ENCODE measurements around the gene AGBL4. TPM values are rescaled to one million over a fixed set of nuclear protein-coding genes. Genes with fewer than 3 reads are reported as not detected.

AGBL4 gene
- polyA plus RNA-seq, 1 donor (not counting 4 experiments of a cell fraction or from before 2014, with no cell fraction given): not detected

- Histone ChIP-seq H3K36me3 (ENCODE audit: control insufficient read depth in 2 of 2, extremely low read depth in 1 of 2, insufficient read depth in 2 of 2, low read length in 2 of 2) (no peaks in the 10 kb centered on the region), H4K20me1 (ENCODE audit: control insufficient read depth, extremely low read depth, insufficient read depth, low read length) (no peaks in the 10 kb centered on the region), H3K9me3 (ENCODE audit: control insufficient read depth, low read depth, low read length) (no peaks in the 10 kb centered on the region), H3K9ac (ENCODE audit: control insufficient read depth, extremely low read depth, insufficient read depth, low read length) (peak overlapping the region; percentile 6), H3K4me3 (ENCODE audit: control insufficient read depth in 2 of 3, extremely low read depth in 1 of 3, insufficient read depth in 2 of 3, low read depth in 1 of 3, low read length in 3 of 3) (peak overlapping the region in 1 of 3 experiments; percentile 40), H2AFZ (ENCODE audit: control insufficient read depth, low read length) (peak overlapping the region; percentile 59), H3K9me1 (ENCODE audit: control insufficient read depth, extremely low read depth, insufficient read depth, low read length) (no peaks in the 10 kb centered on the region), H3K27ac (ENCODE audit: control insufficient read depth, insufficient read depth, low read length) (no peak overlapping the region), H3K79me2 (ENCODE audit: control insufficient read depth, insufficient read depth, low read length) (no peaks in the 10 kb centered on the region), H3K27me3 (ENCODE audit: control insufficient read depth, extremely low read depth, insufficient read depth, low read length) (no peaks in the 10 kb centered on the region), H3K4me1 (ENCODE audit: control insufficient read depth, extremely low read depth, insufficient read depth, low read length) (peaks cover 17% of the 10 kb centered on the region), H3K4me2 (ENCODE audit: control insufficient read depth, extremely low read depth, insufficient read depth, low read depth, low read length) (peak overlapping the region; percentile 63)
- FAIRE-seq: peak; percentile 89
- TF ChIP-seq EZH2 (IDR thresholded peaks at IDR 0.05; ENCODE audit: low read length) (no peak), CTCF (optimal IDR thresholded peaks at IDR 0.05 in 1 of 3, IDR thresholded peaks at IDR 0.05 in 1 of 3, conservative IDR thresholded peaks at IDR 0.05 in 1 of 3; ENCODE audit: extremely low read depth in 1 of 3, insufficient read depth in 2 of 3, low read length in 3 of 3) (no peak)
- DNase-seq (ENCODE audit: low read depth, low spot score): peak; percentile 60
- dilution Hi-C loops (cut with MboI; ENCODE audit: extremely low pct_ligation_motif_present, low sequenced_read_pairs): no loop called here
These were observed 1330.0 kb downstream of the AGBL4 start for GRCh38 chr1:48693674-48694320.

- Histone ChIP-seq H3K9me1 (ENCODE audit: control insufficient read depth, extremely low read depth, insufficient read depth, low read length) (no peaks in the 10 kb centered on the region), H3K36me3 (ENCODE audit: control insufficient read depth in 2 of 2, extremely low read depth in 1 of 2, insufficient read depth in 2 of 2, low read length in 2 of 2) (no peaks in the 10 kb centered on the region), H3K79me2 (ENCODE audit: control insufficient read depth, insufficient read depth, low read length) (no peaks in the 10 kb centered on the region), H3K9me3 (ENCODE audit: control insufficient read depth, low read depth, low read length) (no peaks in the 10 kb centered on the region), H3K27me3 (ENCODE audit: control insufficient read depth, extremely low read depth, insufficient read depth, low read length) (no peaks in the 10 kb centered on the region), H3K4me1 (ENCODE audit: control insufficient read depth, extremely low read depth, insufficient read depth, low read length) (peaks cover 17% of the 10 kb centered on the region), H3K4me3 (ENCODE audit: control insufficient read depth in 2 of 3, extremely low read depth in 1 of 3, insufficient read depth in 2 of 3, low read depth in 1 of 3, low read length in 3 of 3) (peak overlapping the region in 1 of 3 experiments; percentile 40), H3K9ac (ENCODE audit: control insufficient read depth, extremely low read depth, insufficient read depth, low read length) (no peak overlapping the region), H3K27ac (ENCODE audit: control insufficient read depth, insufficient read depth, low read length) (no peak overlapping the region), H4K20me1 (ENCODE audit: control insufficient read depth, extremely low read depth, insufficient read depth, low read length) (no peaks in the 10 kb centered on the region), H3K4me2 (ENCODE audit: control insufficient read depth, extremely low read depth, insufficient read depth, low read depth, low read length) (peak overlapping the region; percentile 63), H2AFZ (ENCODE audit: control insufficient read depth, low read length) (peak overlapping the region; percentile 59)
- FAIRE-seq: peak; percentile 26
- TF ChIP-seq CTCF (optimal IDR thresholded peaks at IDR 0.05 in 1 of 3, IDR thresholded peaks at IDR 0.05 in 1 of 3, conservative IDR thresholded peaks at IDR 0.05 in 1 of 3; ENCODE audit: extremely low read depth in 1 of 3, insufficient read depth in 2 of 3, low read length in 3 of 3) (no peak), EZH2 (IDR thresholded peaks at IDR 0.05; ENCODE audit: low read length) (no peak)
- no peak for DNase-seq (ENCODE audit: low read depth, low spot score)
- dilution Hi-C loops (cut with MboI; ENCODE audit: extremely low pct_ligation_motif_present, low sequenced_read_pairs): no loop called here
These were observed 1330.6 kb downstream of the AGBL4 start for GRCh38 chr1:48693180-48693579.

Measured in keratinocyte (primary cell).